Smooth muscle cell (in vitro differentiated cells): ENCODE results near the gene RAP1A. TPM values are rescaled to one million over a fixed set of nuclear protein-coding genes. Genes with fewer than 3 reads are reported as not detected.

Source experiments
- DNase-seq: peaks from one replicate; lab custom pipeline; 2025; ENCODE audit not compliant: unreplicated experiment; lab: John Stamatoyannopoulos, UW
- H2AFZ ChIP-seq: fragments of 200-600 bp; sonication (generic); 2 replicates; pipeline ENCODE4 v1.6.0; 2016; ENCODE audit warnings: antibody characterized with exemption, low read depth, mild to moderate bottlenecking
- H3F3A ChIP-seq: fragments of 200-600 bp; sonication (generic); 2 replicates; pipeline ENCODE4 v1.6.0; 2017; ENCODE audit warnings: antibody characterized with exemption, low read depth
- H3K27ac ChIP-seq: fragments of 200-600 bp; sonication (generic); 2 replicates; pipeline ENCODE4 v1.5.1; 2016; ENCODE audit warnings: low read depth, mild to moderate bottlenecking
- H3K27me3 ChIP-seq: fragments of 200-600 bp; sonication (generic); 2 replicates; pipeline ENCODE4 v1.6.1; 2016; ENCODE audit warnings: low read depth, mild to moderate bottlenecking
- H3K36me3 ChIP-seq: fragments of 200-600 bp; sonication (generic); 2 replicates; pipeline ENCODE4 v1.5.1; 2016; ENCODE audit warnings: low read depth
- H3K4me1 ChIP-seq: fragments of 200-600 bp; sonication (generic); 2 replicates; pipeline ENCODE4 v1.5.1; 2016; ENCODE audit warnings: low read depth
- H3K4me2 ChIP-seq: fragments of 200-600 bp; sonication (generic); 2 replicates; pipeline ENCODE4 v1.6.0; 2016; ENCODE audit warnings: mild to moderate bottlenecking
- H3K4me3 ChIP-seq: fragments of 200-600 bp; sonication (generic); 2 replicates; pipeline ENCODE4 v1.5.1; 2016; ENCODE audit warnings: mild to moderate bottlenecking
- H3K79me2 ChIP-seq: fragments of 200-600 bp; sonication (generic); 2 replicates; pipeline ENCODE4 v1.6.0; 2016; ENCODE audit warnings: low read depth, mild to moderate bottlenecking
- H3K9ac ChIP-seq: fragments of 200-600 bp; sonication (generic); 2 replicates; pipeline ENCODE4 v1.6.0; 2016; ENCODE audit warnings: low read depth
- H3K9me3 ChIP-seq: fragments of 200-600 bp; sonication (generic); replicated peaks from 2 replicates; pipeline ENCODE4 v1.5.1; 2016; ENCODE audit warnings: low read depth
- H4K20me1 ChIP-seq: fragments of 200-600 bp; sonication (generic); 2 replicates; pipeline ENCODE4 v1.6.0; 2016; ENCODE audit warnings: low read depth
- WGBS: methylation state at CpG from one replicate; pipeline ENCODE4 v1.1.7; 2016; ENCODE audit warnings: low lambda C conversion rate; 5-methylcytosine and 5-hydroxymethylcytosine counted together
- polyA plus RNA-seq: library from polyadenylated mRNA; unstranded; fragments of >200 nt; fragmentation: Nextera tagmentation; extraction: Ambion mirVana; gene quantifications from 2 replicates; pipeline ENCODE4 v1.2.1, GENCODE V29; 2016
- total RNA-seq: library from RNA; depleted of rRNA; stranded (reverse); fragments of >200 nt; gene quantifications from 2 replicates; pipeline ENCODE4 v1.2.3, GENCODE V29; 2014
- TF ChIP-seq, protein P1 (sequence below): fragments of 200-600 bp; sonication (generic); IDR thresholded peaks from 2 replicates; pipeline ENCODE4 v1.5.1; 2017; ENCODE audit warnings: borderline replicate concordance, mild to moderate bottlenecking, antibody characterized with exemption; ENCODE audit not compliant: insufficient read depth, poor library complexity, severe bottlenecking

Gene RAP1A
- total and polyA plus RNA-seq, 2 experiments from 2014 or later: 36.8 to 64.9 TPM

DNA sequence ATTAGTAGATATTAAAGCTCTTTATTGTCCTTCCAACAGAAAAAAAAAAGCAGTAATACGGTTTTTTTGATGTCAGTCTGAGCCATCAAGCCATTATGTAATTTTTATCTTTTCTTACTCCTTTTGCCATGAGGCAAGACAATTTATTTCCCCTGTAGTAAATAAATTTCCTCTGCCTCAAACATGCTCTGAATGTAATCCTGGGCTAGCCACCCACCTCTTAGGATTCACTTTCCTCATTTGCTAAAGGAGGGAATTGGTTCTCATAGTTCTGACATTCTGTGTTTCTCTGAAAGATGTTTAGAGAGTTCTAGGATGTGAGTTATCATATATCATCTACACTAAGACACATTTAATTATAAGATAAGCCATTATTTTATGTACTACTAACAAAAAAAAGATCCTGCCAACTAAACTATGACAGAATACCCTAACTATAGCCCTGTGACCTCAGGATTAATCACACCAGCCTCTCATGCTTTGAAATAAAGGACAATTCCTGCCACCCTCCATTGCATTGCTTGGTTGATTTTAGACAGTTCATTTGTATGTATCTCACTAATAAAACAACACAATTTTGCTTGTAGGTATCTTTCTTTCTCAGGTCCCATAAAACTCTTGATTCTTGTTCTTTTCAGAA is 34.0 kb upstream of the RAP1A start:
- no peaks in the 10 kb centered on the region for H4K20me1 ChIP-seq
- H2AFZ ChIP-seq: no peak overlapping the region
- no peaks in the 10 kb centered on the region for H3K36me3 ChIP-seq
- H3K79me2 ChIP-seq: no peaks in the 10 kb centered on the region
- H3K27me3 ChIP-seq: no peaks in the 10 kb centered on the region
- H3K27ac ChIP-seq: no peak overlapping the region
- TF ChIP-seq, protein P1, sequence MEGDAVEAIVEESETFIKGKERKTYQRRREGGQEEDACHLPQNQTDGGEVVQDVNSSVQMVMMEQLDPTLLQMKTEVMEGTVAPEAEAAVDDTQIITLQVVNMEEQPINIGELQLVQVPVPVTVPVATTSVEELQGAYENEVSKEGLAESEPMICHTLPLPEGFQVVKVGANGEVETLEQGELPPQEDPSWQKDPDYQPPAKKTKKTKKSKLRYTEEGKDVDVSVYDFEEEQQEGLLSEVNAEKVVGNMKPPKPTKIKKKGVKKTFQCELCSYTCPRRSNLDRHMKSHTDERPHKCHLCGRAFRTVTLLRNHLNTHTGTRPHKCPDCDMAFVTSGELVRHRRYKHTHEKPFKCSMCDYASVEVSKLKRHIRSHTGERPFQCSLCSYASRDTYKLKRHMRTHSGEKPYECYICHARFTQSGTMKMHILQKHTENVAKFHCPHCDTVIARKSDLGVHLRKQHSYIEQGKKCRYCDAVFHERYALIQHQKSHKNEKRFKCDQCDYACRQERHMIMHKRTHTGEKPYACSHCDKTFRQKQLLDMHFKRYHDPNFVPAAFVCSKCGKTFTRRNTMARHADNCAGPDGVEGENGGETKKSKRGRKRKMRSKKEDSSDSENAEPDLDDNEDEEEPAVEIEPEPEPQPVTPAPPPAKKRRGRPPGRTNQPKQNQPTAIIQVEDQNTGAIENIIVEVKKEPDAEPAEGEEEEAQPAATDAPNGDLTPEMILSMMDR: no peak
- no peak overlapping the region for H3K4me2 ChIP-seq
- no peak overlapping the region for H3K4me3 ChIP-seq
- DNase-seq: no peak
- peaks cover 11% of the 10 kb centered on the region for H3K4me1 ChIP-seq
- no peaks in the 10 kb centered on the region for H3F3A ChIP-seq
- 85% methylated on average over 1 of the region's 1 CpG for WGBS
- no peak overlapping the region for H3K9ac ChIP-seq
- H3K9me3 ChIP-seq: no peaks in the 10 kb centered on the region

DNA sequence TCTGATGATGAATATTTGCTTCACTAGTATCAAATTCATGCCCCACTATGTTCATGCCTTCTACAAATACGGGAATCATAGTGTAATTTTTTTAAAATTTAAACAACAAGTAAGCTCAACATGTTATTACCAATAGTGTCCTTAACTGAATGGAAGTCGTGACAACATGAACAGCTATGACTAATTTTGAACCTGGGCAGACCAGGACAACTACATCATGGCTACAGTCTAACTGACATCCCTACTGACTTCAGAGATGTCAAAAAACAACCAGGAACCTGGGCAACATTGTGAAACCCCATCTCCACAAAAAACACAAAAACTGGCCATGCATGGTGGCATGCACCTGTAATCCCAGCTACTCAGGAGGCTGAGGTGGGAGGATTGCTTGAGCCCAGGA is 33.5 kb upstream of the RAP1A start:
- H3K4me1 ChIP-seq: peaks cover 11% of the 10 kb centered on the region
- no peak overlapping the region for H3K27ac ChIP-seq
- no peaks in the 10 kb centered on the region for H3K36me3 ChIP-seq
- H4K20me1 ChIP-seq: no peaks in the 10 kb centered on the region
- H3K79me2 ChIP-seq: no peaks in the 10 kb centered on the region
- H3F3A ChIP-seq: no peaks in the 10 kb centered on the region
- TF ChIP-seq, protein P1: no peak
- no peaks in the 10 kb centered on the region for H3K9me3 ChIP-seq
- H3K4me2 ChIP-seq: no peak overlapping the region
- no peak for DNase-seq
- H3K9ac ChIP-seq: no peak overlapping the region
- no peak overlapping the region for H2AFZ ChIP-seq
- WGBS: 84% methylated on average over 2 of the region's 2 CpGs
- no peaks in the 10 kb centered on the region for H3K27me3 ChIP-seq
- H3K4me3 ChIP-seq: no peak overlapping the region

DNA sequence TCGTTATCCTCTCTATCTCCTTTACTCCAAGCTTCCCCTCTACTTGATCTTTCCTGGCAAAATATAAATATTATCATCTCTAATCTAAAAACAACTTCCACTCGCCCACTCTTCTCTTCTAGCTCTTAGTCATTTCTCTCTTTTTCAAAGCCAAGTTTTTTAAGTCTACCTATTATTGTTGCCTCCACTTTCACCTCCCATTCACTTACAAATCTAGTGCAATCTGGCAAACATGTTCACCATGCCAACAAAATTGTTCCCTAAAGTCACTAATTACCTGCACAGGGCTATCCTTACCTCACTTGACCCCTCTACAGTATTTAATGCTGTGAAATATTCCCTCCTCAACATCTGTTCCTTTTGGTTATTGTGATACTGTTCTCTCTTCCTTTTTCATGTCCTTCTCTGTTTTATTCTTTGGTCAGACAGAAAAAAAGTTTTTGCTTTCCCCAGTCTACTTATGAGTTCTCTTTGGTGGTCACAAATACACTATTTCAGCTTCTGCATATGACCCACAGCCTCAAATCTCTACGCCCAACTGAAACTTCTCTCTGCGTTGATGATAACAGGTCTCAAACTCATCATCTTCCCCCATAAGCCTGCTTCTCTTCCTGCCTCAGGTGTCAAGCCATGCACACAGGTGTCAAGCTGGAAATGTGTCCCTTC is 31.9 kb upstream of the RAP1A start:
- 82% methylated on average over 4 of the region's 4 CpGs for WGBS
- TF ChIP-seq, protein P1: no peak
- DNase-seq: no peak
- Histone ChIP-seq H4K20me1 (no peaks in the 10 kb centered on the region), H3K36me3 (no peaks in the 10 kb centered on the region), H3K27ac (no peak overlapping the region), H3K9ac (no peak overlapping the region), H3K27me3 (no peaks in the 10 kb centered on the region), H3K4me1 (peaks cover 14% of the 10 kb centered on the region), H3K4me2 (no peak overlapping the region), H3K79me2 (no peaks in the 10 kb centered on the region), H2AFZ (no peak overlapping the region), H3K4me3 (no peak overlapping the region), H3F3A (no peaks in the 10 kb centered on the region), H3K9me3 (no peaks in the 10 kb centered on the region)
